GM10248 (cell line): ENCODE results near the gene KLHL33.

Source experiments
- CTCF ChIA-PET: fragments of 300-600 bp; sonication (Branson Sonifier 250); formaldehyde crosslinking; extraction: SDS; loops from one replicate; lab custom pipeline; 2021; ENCODE audit warnings: antibody characterized with exemption; lab: Yijun Ruan, JAX
- POLR2A ChIA-PET: fragments of 350-650 bp; sonication (Branson Sonifier 250); formaldehyde crosslinking; extraction: SDS; loops from one replicate; lab custom pipeline; 2020; ENCODE audit warnings: antibody characterized with exemption; lab: Yijun Ruan, JAX
- DNase-seq: peaks from one replicate; pipeline ENCODE4 v3.0.0; 2012; ENCODE audit errors: extremely low spot score
- TF ChIP-seq, protein P1 (sequence below): IDR thresholded peaks from 2 replicates; pipeline ENCODE4 v1.5.1; 2012; ENCODE audit warnings: mild to moderate bottlenecking, low read depth; ENCODE audit errors: extremely low read depth, missing control alignments, control extremely low read depth

The KLHL33 gene

DNA sequence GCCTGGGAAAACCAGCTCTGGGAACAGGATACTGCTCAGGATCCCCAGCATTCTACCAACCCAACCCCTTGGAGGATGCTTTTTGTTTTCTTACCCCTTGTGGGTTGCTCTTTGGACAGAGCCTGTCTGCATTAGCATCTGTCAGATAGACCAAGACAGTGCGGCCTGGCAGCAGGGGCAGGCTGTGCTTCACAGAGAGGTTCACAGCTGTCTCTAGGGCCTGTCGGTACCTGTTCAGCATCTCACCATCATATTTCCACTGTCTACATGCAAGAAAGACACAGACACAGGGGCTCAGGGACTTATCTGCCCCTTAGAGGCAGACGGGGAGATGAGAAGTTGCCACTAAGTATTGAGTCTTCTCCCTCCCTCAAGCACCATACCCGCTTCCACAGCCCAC is 44.5 kb downstream of the KLHL33 start:
- CTCF ChIA-PET = interaction anchor here (1.0 to 1.8 kb wide), 3 partner anchors 14 to 300 kb away, joined by 3 read pairs; no protein-coding TSS in a partner anchor
- no peak for DNase-seq
- TF ChIP-seq, protein P1, sequence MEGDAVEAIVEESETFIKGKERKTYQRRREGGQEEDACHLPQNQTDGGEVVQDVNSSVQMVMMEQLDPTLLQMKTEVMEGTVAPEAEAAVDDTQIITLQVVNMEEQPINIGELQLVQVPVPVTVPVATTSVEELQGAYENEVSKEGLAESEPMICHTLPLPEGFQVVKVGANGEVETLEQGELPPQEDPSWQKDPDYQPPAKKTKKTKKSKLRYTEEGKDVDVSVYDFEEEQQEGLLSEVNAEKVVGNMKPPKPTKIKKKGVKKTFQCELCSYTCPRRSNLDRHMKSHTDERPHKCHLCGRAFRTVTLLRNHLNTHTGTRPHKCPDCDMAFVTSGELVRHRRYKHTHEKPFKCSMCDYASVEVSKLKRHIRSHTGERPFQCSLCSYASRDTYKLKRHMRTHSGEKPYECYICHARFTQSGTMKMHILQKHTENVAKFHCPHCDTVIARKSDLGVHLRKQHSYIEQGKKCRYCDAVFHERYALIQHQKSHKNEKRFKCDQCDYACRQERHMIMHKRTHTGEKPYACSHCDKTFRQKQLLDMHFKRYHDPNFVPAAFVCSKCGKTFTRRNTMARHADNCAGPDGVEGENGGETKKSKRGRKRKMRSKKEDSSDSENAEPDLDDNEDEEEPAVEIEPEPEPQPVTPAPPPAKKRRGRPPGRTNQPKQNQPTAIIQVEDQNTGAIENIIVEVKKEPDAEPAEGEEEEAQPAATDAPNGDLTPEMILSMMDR = no peak
- POLR2A ChIA-PET = no interaction called here

DNA sequence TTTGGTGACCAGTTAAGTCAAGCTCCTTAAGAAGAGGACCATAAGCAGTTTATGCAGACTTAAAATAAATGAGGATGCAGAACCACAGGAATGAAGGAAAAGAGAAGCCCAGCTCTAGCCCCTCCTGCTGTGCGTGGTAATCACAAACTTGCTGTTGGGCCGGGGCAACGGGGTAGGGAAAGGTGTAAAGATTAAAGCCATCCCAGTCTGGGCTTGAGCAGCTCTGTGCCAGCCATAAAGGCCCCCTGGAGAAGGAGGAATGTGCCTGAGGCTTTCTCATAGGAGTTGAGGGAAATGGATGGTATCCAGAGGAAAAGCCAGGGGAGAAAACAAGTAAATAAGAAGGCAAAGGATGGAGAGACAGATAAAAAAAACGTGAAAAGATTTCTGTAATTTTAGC is 47.8 kb downstream of the KLHL33 start:
- no peak for DNase-seq
- ChIA-PET POLR2A (no interaction called here), CTCF (interaction anchor here (1.3 kb wide), 1 partner anchor 222 kb away, joined by 3 read pairs; no protein-coding TSS in a partner anchor)
- TF ChIP-seq, protein P1 = no peak

DNA sequence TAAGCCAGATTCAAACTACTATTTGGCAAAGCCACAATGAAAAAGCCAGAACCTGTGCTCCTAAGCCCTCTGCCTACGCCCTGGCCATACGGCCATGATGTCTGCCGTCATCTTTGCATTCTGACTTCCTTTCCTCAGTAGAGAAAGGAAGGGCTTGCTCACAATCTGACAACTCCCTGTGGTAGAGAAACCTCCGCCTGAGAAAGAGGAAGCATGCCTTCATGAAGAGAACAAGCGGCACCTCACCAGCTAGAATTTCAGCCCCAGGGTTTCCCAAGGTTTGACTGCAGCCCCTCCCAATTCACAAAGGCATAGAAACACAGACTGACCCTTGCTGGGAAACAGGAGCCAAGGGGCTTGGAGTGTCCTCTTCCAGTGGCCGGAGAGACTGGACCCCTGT is 48.4 kb downstream of the KLHL33 start:
- ChIA-PET POLR2A (no interaction called here), CTCF (interaction anchor here (1.0 to 1.3 kb wide), 2 partner anchors 13 to 222 kb away, joined by 3 read pairs; no protein-coding TSS in a partner anchor)
- TF ChIP-seq, protein P1 = no peak
- DNase-seq = peak; percentile 63

GRCh38 chr14:20386276-20386855 is 49.6 kb downstream of the KLHL33 start:
- TF ChIP-seq, protein P1 = no peak
- no peak for DNase-seq
- CTCF ChIA-PET = interaction anchor here (1.0 to 2.5 kb wide), 2 partner anchors 11 to 12 kb away, joined by 3 to 9 read pairs; no protein-coding TSS in a partner anchor
- POLR2A ChIA-PET = no interaction called here

DNA sequence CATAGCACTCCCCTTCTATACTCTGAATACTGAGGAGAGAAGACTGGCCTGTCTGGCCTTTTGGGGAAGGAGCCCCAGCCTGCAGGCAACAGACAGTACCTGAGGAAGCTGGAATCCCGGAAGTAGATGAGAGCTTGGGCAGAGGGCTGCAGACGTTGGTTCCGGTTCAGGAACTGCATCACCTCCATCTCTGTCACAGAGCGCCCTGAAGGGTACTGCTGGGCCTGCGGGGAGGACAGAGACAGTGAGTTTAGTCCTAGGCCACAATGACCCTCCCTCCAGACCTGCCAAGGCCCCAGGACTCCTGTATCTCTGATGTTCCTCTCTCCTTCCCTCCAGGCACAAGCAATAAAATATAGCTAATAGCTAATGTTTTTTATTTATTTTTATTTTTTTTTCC is 51.1 kb downstream of the KLHL33 start:
- DNase-seq = no peak
- ChIA-PET POLR2A (no interaction called here), CTCF (interaction anchor here (0.8 to 2.5 kb wide), 12 partner anchors 8 to 586 kb away, joined by 3 to 9 read pairs (median 5); no protein-coding TSS in a partner anchor)
- TF ChIP-seq, protein P1 = no peak

DNA sequence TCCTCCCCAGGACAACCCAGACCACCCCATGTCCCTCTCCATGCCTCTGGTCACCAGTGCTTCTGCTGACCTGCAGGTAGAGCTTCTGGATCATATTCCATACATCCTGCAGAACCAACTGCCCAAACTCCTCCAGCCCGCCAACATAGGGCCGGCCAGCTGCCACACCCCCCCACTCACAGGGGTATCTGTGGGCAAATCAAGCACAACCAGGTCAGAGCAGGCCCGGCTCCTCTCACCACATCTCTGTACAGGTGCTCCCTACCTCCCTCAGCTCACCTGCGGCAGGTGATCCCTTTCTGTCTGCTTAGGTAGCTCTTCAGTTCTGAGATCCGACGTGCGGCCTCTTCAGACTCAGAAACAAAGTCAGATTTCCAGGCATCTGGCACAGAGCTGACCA is 51.6 kb downstream of the KLHL33 start:
- POLR2A ChIA-PET = no interaction called here
- CTCF ChIA-PET = interaction anchor here (0.8 to 2.5 kb wide), 12 partner anchors 9 to 587 kb away, joined by 3 to 9 read pairs (median 5); no protein-coding TSS in a partner anchor
- TF ChIP-seq, protein P1 = no peak
- no peak for DNase-seq
